K562 (cell line): ENCODE measurements around the gene PRDM1. TPM values are rescaled to one million over a fixed set of nuclear protein-coding genes. Genes with fewer than 3 reads are reported as not detected.

Source experiments
- ATAC-seq: fragments of 200-7000 bp; cut with Tn5 transposase; 3 replicates; pipeline ENCODE4 v1.9.1; 2020; ENCODE audit warnings: moderate library complexity
- BruUV-seq: library from RNA; stranded (reverse); fragments of 400-500 nt; replicated peaks from 2 replicates; lab custom pipeline; 2021; lab: Mats Ljungman, UMichigan
- CTCF ChIA-PET: fragments of 300-600 bp; formaldehyde crosslinking; extraction: SDS; loops from one replicate; lab custom pipeline; 2021; ENCODE audit warnings: low intra/inter-chr PET ratio; lab: Yijun Ruan, JAX
- POLR2A ChIA-PET: fragments of 300-600, 350-650 bp; sonication (Branson Sonifier 250); formaldehyde crosslinking; extraction: SDS; loops from one replicate; lab custom pipeline; 2021; ENCODE audit warnings: antibody characterized with exemption, inconsistent platforms; lab: Yijun Ruan, JAX
- DNase-seq, 4 experiments: peaks; one replicate each; pipeline versions ENCODE4 v3.0.0 to v3.0.0-alpha.2; 2011 to 2018; ENCODE audit warnings: low spot score in 3 of 4, mixed read lengths in 3 of 4; ENCODE audit errors: extremely low read depth in 1 of 4
- FAIRE-seq: peaks from 2 replicates; lab custom pipeline; 2011; peaks lifted over from hg19 to GRCh38; lab: Jason Lieb, UNC
- H2AFZ ChIP-seq: 2 replicates; pipeline ENCODE4 v1.6.0; 2011; ENCODE audit warnings: low read depth, low read length, control low read depth, inconsistent platforms
- H3K27ac ChIP-seq: fragments of 200-600 bp; 3 replicates; pipeline ENCODE4 v1.8.0; 2011; ENCODE audit warnings: low read depth, mild to moderate bottlenecking, control low read depth, inconsistent platforms, low read length, moderate library complexity, mixed read lengths; ENCODE audit errors: extremely low read depth
- H3K27me3 ChIP-seq, 2 experiments: fragments of 300-600 bp in 1 of 2; 2 replicates in 1 of 2; 3 replicates in 1 of 2; pipeline versions ENCODE4 v1.6.0 to v1.8.0; 2011; ENCODE audit warnings: inconsistent platforms in 2 of 2, low read length in 2 of 2, mild to moderate bottlenecking in 1 of 2, mixed read lengths in 1 of 2, moderate library complexity in 1 of 2; ENCODE audit not compliant: control insufficient read depth in 2 of 2, insufficient read depth in 2 of 2
- H3K36me3 ChIP-seq: fragments of 300-600 bp; 3 replicates; pipeline ENCODE4 v1.8.0; 2011; ENCODE audit warnings: mild to moderate bottlenecking, low read length, inconsistent platforms; ENCODE audit not compliant: control insufficient read depth, insufficient read depth
- H3K4me1 ChIP-seq, 2 experiments: fragments of 200-600 bp in 1 of 2; replicated peaks in 1 of 2; 2 replicates in 1 of 2; 3 replicates in 1 of 2; pipeline versions ENCODE4 v1.5.1 to v1.8.0; 2011; ENCODE audit warnings: inconsistent platforms in 2 of 2, low read length in 2 of 2, mild to moderate bottlenecking in 1 of 2, mixed read lengths in 1 of 2, moderate library complexity in 1 of 2; ENCODE audit not compliant: control insufficient read depth in 2 of 2, insufficient read depth in 2 of 2
- H3K4me2 ChIP-seq: 2 replicates; pipeline ENCODE4 v1.6.1; 2011; ENCODE audit warnings: low read length, control low read depth, inconsistent platforms, mixed read lengths; ENCODE audit not compliant: insufficient read depth
- H3K4me3 ChIP-seq: fragments of 200-600 bp; sonication (generic), shearing (Covaris generic); 2 replicates; pipeline ENCODE4 v1.5.1; 2016; ENCODE audit warnings: control low read depth, inconsistent platforms
- H3K79me2 ChIP-seq: fragments of 200-600 bp; 3 replicates; pipeline ENCODE4 v1.8.0; 2011; ENCODE audit warnings: low read length, inconsistent platforms; ENCODE audit not compliant: control insufficient read depth, insufficient read depth
- H3K9ac ChIP-seq, 2 experiments: 2 replicates each; pipeline versions ENCODE4 v1.6.0 to v1.6.1; 2011; ENCODE audit warnings: low read depth in 2 of 2, low read length in 2 of 2, control low read depth in 1 of 2, inconsistent platforms in 1 of 2, mild to moderate bottlenecking in 1 of 2, mixed read lengths in 1 of 2; ENCODE audit not compliant: insufficient read depth in 1 of 2
- H3K9me1 ChIP-seq: one replicate; pipeline ENCODE4 v1.6.0; 2011; ENCODE audit warnings: inconsistent platforms, mild to moderate bottlenecking, low read length, moderate library complexity; ENCODE audit not compliant: control insufficient read depth, insufficient read depth
- H3K9me3 ChIP-seq: replicated peaks from 2 replicates; pipeline ENCODE4 v1.5.1; 2011; ENCODE audit warnings: low read depth, low read length, inconsistent platforms; ENCODE audit not compliant: control insufficient read depth, insufficient read depth
- H4K20me1 ChIP-seq: replicated peaks from 2 replicates; pipeline ENCODE4 v1.6.1; 2011; ENCODE audit warnings: low read length, inconsistent platforms, mixed read lengths; ENCODE audit not compliant: control insufficient read depth, insufficient read depth
- CCAR2 ChIP-seq: fragments of 200-400 bp; formaldehyde crosslinking; IDR thresholded peaks from 2 replicates; pipeline ENCODE4 v1.6.1; 2017; ENCODE audit warnings: mild to moderate bottlenecking, low read depth, low read length
- CREB3L1 ChIP-seq: fragments of 450-650 bp; IDR thresholded peaks from 2 replicates; pipeline ENCODE4 v1.6.1; 2014; ENCODE audit warnings: low read depth, mild to moderate bottlenecking, moderate library complexity, borderline replicate concordance
- KAT2B ChIP-seq: IDR thresholded peaks from one replicate; pipeline ENCODE4 v1.6.1; 2012; ENCODE audit warnings: low read depth, mild to moderate bottlenecking, control low read depth, inconsistent platforms, low read length, moderate library complexity
- NBN ChIP-seq: fragments of 450-650 bp; IDR thresholded peaks from 2 replicates; pipeline ENCODE4 v1.6.1; 2016; ENCODE audit warnings: low read depth, mild to moderate bottlenecking
- NEUROD1 ChIP-seq: fragments of 150-350 bp; IDR thresholded peaks from 2 replicates; pipeline ENCODE4 v1.6.1; 2014; ENCODE audit warnings: borderline replicate concordance, low read length, low read depth; ENCODE audit not compliant: partially characterized antibody
- PHTF2 ChIP-seq: fragments of 250-450 bp; sonication (Bioruptor Pico); IDR thresholded peaks from 2 replicates; pipeline ENCODE4 v1.5.0; 2021; ENCODE audit warnings: mild to moderate bottlenecking
- SREBF1 ChIP-seq: fragments of 150-350 bp; IDR thresholded peaks from 2 replicates; pipeline ENCODE4 v1.6.1; 2014; ENCODE audit warnings: antibody characterized with exemption, low read depth, low read length, borderline replicate concordance
- TBL1XR1 ChIP-seq, 2 experiments: IDR thresholded peaks; 2 replicates each; pipeline ENCODE4 v1.6.1; 2012; ENCODE audit warnings: improper control_type of control experiment in 2 of 2, low read length in 2 of 2, mild to moderate bottlenecking in 1 of 2
- ZKSCAN8 ChIP-seq: fragments of 200-800 bp; sonication (Bioruptor generic); IDR thresholded peaks from 2 replicates; pipeline ENCODE4 v1.6.1; 2016; ENCODE audit warnings: missing genetic modification characterization, missing compliant biosample characterization
- WGBS: fragments of 100-300 bp; shearing (Covaris generic); methylation state at CpG from one replicate; pipeline ENCODE4 v1.1.6; 2016; ENCODE audit warnings: low coverage, mixed read lengths; ENCODE audit not compliant: insufficient coverage; ENCODE audit errors: missing lambda C conversion rate; 5-methylcytosine and 5-hydroxymethylcytosine counted together
- in situ Hi-C: fragments of 300-500 bp; cut with MboI; formaldehyde crosslinking; loops from 4 replicates; pipeline ENCODE4 v1.15.0; 2018; ENCODE audit warnings: inconsistent platforms, mixed read lengths
- intact Hi-C: fragments of 100-400 bp; cut with micrococcal nuclease; formaldehyde crosslinking; loops from 2 replicates; pipeline ENCODE4 v1.14.2; 2022
- polyA plus RNA-seq, 8 experiments: library from polyadenylated mRNA; depleted of rRNA in 4 of 8; stranded (reverse) in 5 of 8; unstranded in 3 of 8; fragments of >200 nt; fragmentation: Nextera tagmentation in 2 of 8; fragmentation: Illumina TruSeq in 1 of 8; extraction: Ambion mirVana in 2 of 8; extraction: Trizol in 1 of 8; gene quantifications; 2 replicates each; pipeline versions ENCODE4 v1.2.1 to v1.2.3, GENCODE V29; 2011 to 2014; ENCODE audit warnings: inconsistent platforms in 1 of 8, missing spikeins in 1 of 8
- total RNA-seq, 7 experiments: library from RNA; depleted of rRNA in 6 of 7; stranded (reverse); fragments of >200 nt in 6 of 7; fragmentation: Illumina TruSeq in 2 of 7; extraction: Trizol in 2 of 7; gene quantifications; 2 replicates each; pipeline versions ENCODE4 v1.2.1 to v1.2.3, GENCODE V29; 2011 to 2021; ENCODE audit warnings: low replicate concordance in 1 of 7
- TF ChIP-seq, protein P1 (sequence below), 2 experiments: fragments of 450-650 bp; IDR thresholded peaks; 2 replicates each; pipeline ENCODE4 v1.6.1; 2018; ENCODE audit warnings: mild to moderate bottlenecking in 2 of 2, low read depth in 1 of 2; ENCODE audit not compliant: partially characterized antibody in 2 of 2
- TF ChIP-seq, protein P2 (sequence below), 2 experiments: fragments of 450-650 bp; conservative IDR thresholded peaks; 2 replicates each; pipeline ENCODE4 v1.6.1; 2017; ENCODE audit warnings: mild to moderate bottlenecking in 2 of 2, moderate library complexity in 2 of 2

The PRDM1 gene
- total and polyA plus RNA-seq, 9 of the 15 experiments (the other 6 are each of a cell fraction or from before 2014, with no cell fraction given), result 0.09 to 0.89 (median 0.27) TPM

DNA sequence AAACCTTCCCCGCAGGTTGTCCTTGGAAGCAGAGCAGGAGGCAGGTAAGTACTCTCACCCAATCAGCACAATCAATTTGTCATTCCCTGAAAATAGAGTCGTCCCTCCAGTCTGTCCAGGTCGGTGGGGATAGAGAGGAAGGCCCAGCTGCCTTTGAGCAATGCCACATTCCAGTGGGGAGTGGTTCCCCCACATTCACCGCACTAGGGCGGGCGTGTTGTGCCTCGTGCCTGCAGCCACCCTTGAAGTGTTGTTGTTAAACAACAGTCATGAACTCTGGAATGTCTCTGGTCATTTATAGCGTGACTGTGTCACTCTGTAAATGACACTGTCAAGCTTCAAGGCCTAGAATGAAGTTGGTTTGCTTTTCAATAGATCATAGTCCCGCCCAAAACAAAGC, 33.4 kb downstream of the PRDM1 start:
- Histone ChIP-seq H3K4me1 (peaks cover 0 to 5% of the 10 kb centered on the region in 2 experiments; a peak in 3 of 5 replicates), H3K9me3 (no peaks in the 10 kb centered on the region), H3K4me2 (no peak overlapping the region), H3K36me3 (no peaks in the 10 kb centered on the region), H3K9me1 (no peaks in the 10 kb centered on the region), H3K27me3 (no peaks in the 10 kb centered on the region), H3K79me2 (no peaks in the 10 kb centered on the region), H2AFZ (peak overlapping the region; percentile 46), H3K27ac (no peak overlapping the region), H3K4me3 (no peak overlapping the region), H3K9ac (no peak overlapping the region), H4K20me1 (no peaks in the 10 kb centered on the region)
- CTCF ChIA-PET, result no interaction called here
- ATAC-seq (no peak), DNase-seq (no peak), FAIRE-seq (no peak)
- intact Hi-C loops (no loop called here), in situ Hi-C loops (no loop called here)
- POLR2A ChIA-PET, result interaction anchor here (0.7 kb wide), 1 partner anchor 9 kb away, joined by 3 read pairs; no protein-coding TSS in a partner anchor
- no TSS peak for BruUV-seq
- WGBS, result 58% methylated on average over 9 of the region's 9 CpGs
- TF ChIP-seq, protein P1, sequence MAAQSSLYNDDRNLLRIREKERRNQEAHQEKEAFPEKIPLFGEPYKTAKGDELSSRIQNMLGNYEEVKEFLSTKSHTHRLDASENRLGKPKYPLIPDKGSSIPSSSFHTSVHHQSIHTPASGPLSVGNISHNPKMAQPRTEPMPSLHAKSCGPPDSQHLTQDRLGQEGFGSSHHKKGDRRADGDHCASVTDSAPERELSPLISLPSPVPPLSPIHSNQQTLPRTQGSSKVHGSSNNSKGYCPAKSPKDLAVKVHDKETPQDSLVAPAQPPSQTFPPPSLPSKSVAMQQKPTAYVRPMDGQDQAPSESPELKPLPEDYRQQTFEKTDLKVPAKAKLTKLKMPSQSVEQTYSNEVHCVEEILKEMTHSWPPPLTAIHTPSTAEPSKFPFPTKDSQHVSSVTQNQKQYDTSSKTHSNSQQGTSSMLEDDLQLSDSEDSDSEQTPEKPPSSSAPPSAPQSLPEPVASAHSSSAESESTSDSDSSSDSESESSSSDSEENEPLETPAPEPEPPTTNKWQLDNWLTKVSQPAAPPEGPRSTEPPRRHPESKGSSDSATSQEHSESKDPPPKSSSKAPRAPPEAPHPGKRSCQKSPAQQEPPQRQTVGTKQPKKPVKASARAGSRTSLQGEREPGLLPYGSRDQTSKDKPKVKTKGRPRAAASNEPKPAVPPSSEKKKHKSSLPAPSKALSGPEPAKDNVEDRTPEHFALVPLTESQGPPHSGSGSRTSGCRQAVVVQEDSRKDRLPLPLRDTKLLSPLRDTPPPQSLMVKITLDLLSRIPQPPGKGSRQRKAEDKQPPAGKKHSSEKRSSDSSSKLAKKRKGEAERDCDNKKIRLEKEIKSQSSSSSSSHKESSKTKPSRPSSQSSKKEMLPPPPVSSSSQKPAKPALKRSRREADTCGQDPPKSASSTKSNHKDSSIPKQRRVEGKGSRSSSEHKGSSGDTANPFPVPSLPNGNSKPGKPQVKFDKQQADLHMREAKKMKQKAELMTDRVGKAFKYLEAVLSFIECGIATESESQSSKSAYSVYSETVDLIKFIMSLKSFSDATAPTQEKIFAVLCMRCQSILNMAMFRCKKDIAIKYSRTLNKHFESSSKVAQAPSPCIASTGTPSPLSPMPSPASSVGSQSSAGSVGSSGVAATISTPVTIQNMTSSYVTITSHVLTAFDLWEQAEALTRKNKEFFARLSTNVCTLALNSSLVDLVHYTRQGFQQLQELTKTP (IDR thresholded peaks at IDR 0.05; ENCODE audit: low read depth in 1 of 2, partially characterized antibody in 2 of 2), result no peak
- TF ChIP-seq TBL1XR1 (IDR thresholded peaks at IDR 0.05; ENCODE audit: low read length in 2 of 2) (no peak), CREB3L1 (no peak), ZKSCAN8 (CRISPR knock-in tag) (no peak), PHTF2 (no peak), KAT2B (no peak), NBN (no peak), NEUROD1 (no peak), CCAR2 (no peak), SREBF1 (no peak)
- TF ChIP-seq, protein P2, sequence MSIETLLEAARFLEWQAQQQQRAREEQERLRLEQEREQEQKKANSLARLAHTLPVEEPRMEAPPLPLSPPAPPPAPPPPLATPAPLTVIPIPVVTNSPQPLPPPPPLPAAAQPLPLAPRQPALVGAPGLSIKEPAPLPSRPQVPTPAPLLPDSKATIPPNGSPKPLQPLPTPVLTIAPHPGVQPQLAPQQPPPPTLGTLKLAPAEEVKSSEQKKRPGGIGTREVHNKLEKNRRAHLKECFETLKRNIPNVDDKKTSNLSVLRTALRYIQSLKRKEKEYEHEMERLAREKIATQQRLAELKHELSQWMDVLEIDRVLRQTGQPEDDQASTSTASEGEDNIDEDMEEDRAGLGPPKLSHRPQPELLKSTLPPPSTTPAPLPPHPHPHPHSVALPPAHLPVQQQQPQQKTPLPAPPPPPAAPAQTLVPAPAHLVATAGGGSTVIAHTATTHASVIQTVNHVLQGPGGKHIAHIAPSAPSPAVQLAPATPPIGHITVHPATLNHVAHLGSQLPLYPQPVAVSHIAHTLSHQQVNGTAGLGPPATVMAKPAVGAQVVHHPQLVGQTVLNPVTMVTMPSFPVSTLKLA (conservative IDR thresholded peaks at IDR 0.05), result no peak
